Sigmoid colon (tissue), 7 donors: ENCODE data around the gene MORF4L2. TPM values are rescaled to one million over a fixed set of nuclear protein-coding genes. Genes with fewer than 3 reads are reported as not detected.

Experiments used
- DNase-seq: peaks from one replicate; pipeline ENCODE4 v3.0.0-alpha.2; 2019
- H3K27ac ChIP-seq, 4 donors: fragments of 200-600 bp; sonication (generic); one replicate each; pipeline ENCODE4 v1.5.1; 2016 to 2019; ENCODE audit warnings: mild to moderate bottlenecking in 1 of 4
- H3K27me3 ChIP-seq, 3 donors: fragments of 200-600 bp; sonication (generic); one replicate each; pipeline ENCODE4 v1.5.1; 2019; ENCODE audit warnings: mild to moderate bottlenecking in 1 of 3
- H3K36me3 ChIP-seq, 4 donors: fragments of 200-600 bp; sonication (generic); one replicate each; pipeline ENCODE4 v1.5.1; 2016 to 2019
- H3K4me1 ChIP-seq, 4 donors: fragments of 200-600 bp; sonication (generic); one replicate each; pipeline ENCODE4 v1.5.1; 2017 to 2019
- H3K4me3 ChIP-seq, 4 donors: fragments of 200-600 bp; sonication (generic); one replicate each; pipeline ENCODE4 v1.5.1; 2017 to 2019; ENCODE audit warnings: mild to moderate bottlenecking in 2 of 4, moderate library complexity in 1 of 4
- H3K9me3 ChIP-seq, 4 donors: fragments of 200-600 bp in 3 of 4; sonication (generic) in 3 of 4; one replicate each; pipeline versions ENCODE4 v1.5.1 to v1.6.1; 2013 to 2019
- EP300 ChIP-seq, 4 donors: sonication (generic); formaldehyde crosslinking; IDR thresholded peaks; one replicate each; pipeline ENCODE4 v1.6.1; 2017; ENCODE audit warnings: antibody characterized with exemption in 4 of 4
- POLR2A ChIP-seq, 2 donors: fragments of 450-650 bp; IDR thresholded peaks; one replicate each; pipeline ENCODE4 v1.6.1; 2016; ENCODE audit warnings: antibody characterized with exemption in 2 of 2, mild to moderate bottlenecking in 2 of 2, moderate library complexity in 2 of 2
- POLR2AphosphoS5 ChIP-seq, 4 donors: sonication (generic); formaldehyde crosslinking; IDR thresholded peaks; one replicate each; pipeline ENCODE4 v1.6.1; 2017; ENCODE audit warnings: antibody characterized with exemption in 4 of 4
- WGBS, 2 donors: extraction: QIAGEN DNeasy Blood & Tissue Kit; methylation state at CpG; one replicate each; pipeline ENCODE4 v1.1.7; 2013; 5-methylcytosine and 5-hydroxymethylcytosine counted together
- intact Hi-C: fragments of 100-400 bp; cut with DNase I; formaldehyde crosslinking; loops from one replicate; pipeline ENCODE4 v1.15.1; 2023
- polyA plus RNA-seq, 3 donors: library from polyadenylated mRNA; stranded (reverse); fragments of 200-250 nt; gene quantifications; one replicate each; pipeline ENCODE4 v1.2.3, GENCODE V29; 2013
- total RNA-seq, 4 donors: library from RNA; depleted of rRNA; stranded (reverse); fragments of >200 nt; gene quantifications; one replicate each; pipeline ENCODE4 v1.1.0, GENCODE V29; 2016
- TF ChIP-seq, protein P1 (sequence below), 4 experiments: fragments of 450-650 bp in 3 of 4; fragments of 200-600 bp in 1 of 4; IDR thresholded peaks; one replicate each; pipeline ENCODE4 v1.5.1; 2016 to 2019; ENCODE audit warnings: antibody characterized with exemption in 4 of 4, mild to moderate bottlenecking in 3 of 4, moderate library complexity in 2 of 4
- donor health status: healthy with polysubstance abuse.
- donor health status: Bipolar disorder and iron deficiency.
- donor health status: healthy.

The MORF4L2 gene
- total and polyA plus RNA-seq, 7 donors = 171 to 255 (median 215) TPM

DNA sequence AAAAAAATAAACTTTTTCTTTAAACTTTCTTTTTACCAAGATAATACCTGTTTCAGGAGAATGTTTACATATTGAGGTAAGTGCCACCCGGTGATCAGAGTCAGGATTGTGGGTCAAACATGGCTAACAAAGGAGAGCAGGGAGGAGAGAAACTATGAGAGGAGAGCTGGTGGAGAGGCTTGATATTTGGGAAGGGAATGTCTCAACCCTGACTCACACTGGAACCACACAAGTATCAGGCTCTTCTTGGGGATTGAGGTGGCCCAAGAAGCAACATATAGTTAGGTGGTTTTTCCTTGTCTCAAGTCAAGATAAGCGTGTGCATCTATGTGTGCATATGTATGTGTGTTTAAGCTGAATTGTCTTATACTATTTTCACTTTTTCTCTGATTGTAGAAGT lies 51.1 kb downstream of the MORF4L2 start:
- no peaks in the 10 kb centered on the region for H3K36me3 ChIP-seq
- no peak overlapping the region for H3K27ac ChIP-seq
- no peak for DNase-seq
- no peaks in the 10 kb centered on the region for H3K9me3 ChIP-seq
- no peak overlapping the region for H3K4me3 ChIP-seq
- intact Hi-C loops = no loop called here
- 56 to 79% methylated on average over 2 of the region's 2 CpGs for WGBS, 2 donors
- H3K4me1 ChIP-seq = peaks cover 0 to 7% (median 0%) of the 10 kb centered on the region in 4 donors
- no peaks in the 10 kb centered on the region for H3K27me3 ChIP-seq
- TF ChIP-seq EP300 (IDR thresholded peaks at IDR 0.05) (no peak), POLR2AphosphoS5 (IDR thresholded peaks at IDR 0.05) (no peak), POLR2A (IDR thresholded peaks at IDR 0.05) (no peak)
- TF ChIP-seq, protein P1, sequence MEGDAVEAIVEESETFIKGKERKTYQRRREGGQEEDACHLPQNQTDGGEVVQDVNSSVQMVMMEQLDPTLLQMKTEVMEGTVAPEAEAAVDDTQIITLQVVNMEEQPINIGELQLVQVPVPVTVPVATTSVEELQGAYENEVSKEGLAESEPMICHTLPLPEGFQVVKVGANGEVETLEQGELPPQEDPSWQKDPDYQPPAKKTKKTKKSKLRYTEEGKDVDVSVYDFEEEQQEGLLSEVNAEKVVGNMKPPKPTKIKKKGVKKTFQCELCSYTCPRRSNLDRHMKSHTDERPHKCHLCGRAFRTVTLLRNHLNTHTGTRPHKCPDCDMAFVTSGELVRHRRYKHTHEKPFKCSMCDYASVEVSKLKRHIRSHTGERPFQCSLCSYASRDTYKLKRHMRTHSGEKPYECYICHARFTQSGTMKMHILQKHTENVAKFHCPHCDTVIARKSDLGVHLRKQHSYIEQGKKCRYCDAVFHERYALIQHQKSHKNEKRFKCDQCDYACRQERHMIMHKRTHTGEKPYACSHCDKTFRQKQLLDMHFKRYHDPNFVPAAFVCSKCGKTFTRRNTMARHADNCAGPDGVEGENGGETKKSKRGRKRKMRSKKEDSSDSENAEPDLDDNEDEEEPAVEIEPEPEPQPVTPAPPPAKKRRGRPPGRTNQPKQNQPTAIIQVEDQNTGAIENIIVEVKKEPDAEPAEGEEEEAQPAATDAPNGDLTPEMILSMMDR (IDR thresholded peaks at IDR 0.05) = no peak

DNA sequence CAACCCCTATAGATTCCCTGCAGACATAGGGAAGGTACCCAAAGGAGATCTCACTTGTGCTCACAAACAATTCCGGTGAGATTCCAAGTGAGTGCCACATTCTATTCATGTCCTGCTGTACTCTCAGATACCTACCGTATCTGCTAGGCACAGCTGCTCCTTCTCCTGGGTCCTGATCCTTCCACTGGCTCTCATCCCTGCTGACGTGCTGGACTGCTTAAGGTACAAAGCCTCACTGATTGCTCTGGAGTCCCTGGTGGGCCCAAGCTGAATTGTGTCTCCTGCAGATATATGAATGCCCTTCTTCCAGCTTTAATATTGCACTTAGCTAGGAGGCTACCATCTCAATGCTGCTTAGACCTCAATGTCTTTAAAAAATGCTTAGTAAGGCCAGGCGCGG lies 55.4 kb downstream of the MORF4L2 start:
- intact Hi-C loops = loop anchor here (5.0 kb wide), 1 partner anchor 99 kb away; no protein-coding TSS in a partner anchor
- Histone ChIP-seq H3K9me3 (no peaks in the 10 kb centered on the region), H3K4me1 (peaks cover 0 to 17% (median 3%) of the 10 kb centered on the region in 4 donors), H3K36me3 (no peaks in the 10 kb centered on the region), H3K4me3 (no peak overlapping the region), H3K27me3 (no peaks in the 10 kb centered on the region), H3K27ac (peak overlapping the region in 2 of 4 donors; percentile 19 to 95)
- TF ChIP-seq EP300 (IDR thresholded peaks at IDR 0.05) (no peak), POLR2A (IDR thresholded peaks at IDR 0.05) (no peak), POLR2AphosphoS5 (IDR thresholded peaks at IDR 0.05) (no peak)
- TF ChIP-seq, protein P1 (IDR thresholded peaks at IDR 0.05) = no peak
- DNase-seq = no peak
- WGBS, 2 donors = 95 to 96% methylated on average over 5 of the region's 5 CpGs

DNA sequence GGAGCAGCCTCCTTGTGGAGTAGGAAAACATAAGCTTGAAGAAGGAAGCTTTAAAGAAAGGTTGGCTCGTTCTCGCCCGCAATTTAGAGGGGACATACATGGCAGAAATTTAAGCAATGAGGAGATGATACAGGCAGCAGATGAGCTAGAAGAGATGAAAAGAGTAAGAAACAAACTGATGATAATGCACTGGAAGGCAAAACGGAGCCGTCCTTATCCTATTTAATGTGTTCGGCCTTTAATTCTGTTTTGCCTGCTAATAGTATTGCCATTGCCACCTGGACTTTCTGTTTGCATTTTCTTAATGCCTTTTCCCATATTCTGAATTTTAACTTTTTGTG lies 56.4 kb downstream of the MORF4L2 start:
- DNase-seq = no peak
- intact Hi-C loops = loop anchor here (5.0 kb wide), 1 partner anchor 98 kb away; no protein-coding TSS in a partner anchor

DNA sequence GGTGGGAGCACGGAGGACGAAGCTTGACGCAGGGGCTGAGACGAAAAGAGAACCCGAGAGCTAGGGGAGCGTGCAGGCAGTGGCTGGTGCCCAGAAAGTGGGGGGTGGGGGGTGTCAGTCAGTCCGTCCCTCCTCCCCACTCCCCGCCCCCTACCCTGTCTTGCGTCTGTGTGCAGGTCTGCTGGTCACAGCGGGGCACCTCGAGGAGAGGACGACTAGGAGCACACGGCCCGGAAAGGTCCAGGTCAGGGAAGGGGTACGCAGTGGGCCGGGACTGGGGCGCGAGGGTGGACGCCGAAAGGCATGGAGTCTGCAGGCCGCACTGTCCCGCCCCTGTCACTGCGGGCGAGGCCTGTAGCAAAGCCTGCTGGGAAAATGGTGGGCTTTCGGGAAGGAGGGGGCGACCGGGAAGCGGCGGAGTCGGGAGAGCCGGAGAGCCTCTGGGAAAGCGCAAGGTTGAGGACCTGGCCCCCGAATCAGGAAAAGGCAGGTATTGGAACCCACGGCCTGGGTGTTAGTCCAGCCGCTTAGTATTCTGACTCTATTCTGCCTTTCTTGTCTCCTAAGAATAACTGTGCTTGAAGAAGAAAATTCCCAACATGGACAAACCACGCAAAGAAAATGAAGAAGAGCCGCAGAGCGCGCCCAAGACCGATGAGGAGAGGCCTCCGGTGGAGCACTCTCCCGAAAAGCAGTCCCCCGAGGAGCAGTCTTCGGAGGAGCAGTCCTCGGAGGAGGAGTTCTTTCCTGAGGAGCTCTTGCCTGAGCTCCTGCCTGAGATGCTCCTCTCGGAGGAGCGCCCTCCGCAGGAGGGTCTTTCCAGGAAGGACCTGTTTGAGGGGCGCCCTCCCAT lies 57.0 kb downstream of the MORF4L2 start:
- Histone ChIP-seq H3K9me3 (no peaks in the 10 kb centered on the region), H3K27ac (peak overlapping the region; percentile 89 to 95 (median 92)), H3K4me3 (peak overlapping the region; percentile 46 to 65 (median 60)), H3K36me3 (no peaks in the 10 kb centered on the region), H3K27me3 (no peaks in the 10 kb centered on the region), H3K4me1 (peaks cover 0 to 17% (median 3%) of the 10 kb centered on the region in 4 donors)
- 1% methylated on average over 49 of the region's 49 CpGs for WGBS, 2 donors
- TF ChIP-seq, protein P1 (IDR thresholded peaks at IDR 0.05) = peak in 2 of 4 experiments; percentile 15 to 30
- TF ChIP-seq POLR2A (IDR thresholded peaks at IDR 0.05) (peak; percentile 15 to 21), POLR2AphosphoS5 (IDR thresholded peaks at IDR 0.05) (peak; percentile 48 to 64 (median 54)), EP300 (IDR thresholded peaks at IDR 0.05) (no peak)
- DNase-seq = peak; percentile 83
- intact Hi-C loops = loop anchor here (2.0 to 10.0 kb wide), 5 partner anchors 21 to 415 kb away; partner anchors contain the start of genes BEX4 and MORF4L2

More for the DNA sequence above, 56.4 kb downstream of the MORF4L2 start:
- H3K27ac ChIP-seq = peak overlapping the region; percentile 89 to 95 (median 92)
- peaks cover 0 to 17% (median 3%) of the 10 kb centered on the region in 4 donors for H3K4me1 ChIP-seq
- H3K27me3 ChIP-seq = no peaks in the 10 kb centered on the region
- WGBS, 2 donors = 5 to 28% methylated on average over 6 of the region's 6 CpGs
- peak overlapping the region; percentile 46 to 65 (median 60) for H3K4me3 ChIP-seq
- TF ChIP-seq POLR2A (IDR thresholded peaks at IDR 0.05) = no peak
- TF ChIP-seq, protein P1 (IDR thresholded peaks at IDR 0.05) = peak in 1 of 4 experiments; percentile 25
- no peak for TF ChIP-seq POLR2AphosphoS5 (IDR thresholded peaks at IDR 0.05)
- TF ChIP-seq EP300 (IDR thresholded peaks at IDR 0.05) = no peak
- H3K9me3 ChIP-seq = no peaks in the 10 kb centered on the region
- no peaks in the 10 kb centered on the region for H3K36me3 ChIP-seq
